ENCODE measurements around the gene SSUH2.
"Not testable (repeated sequence)": the region's sequence is repeated elsewhere in the genome, so short reads cannot be mapped to it uniquely, and the experiment has no call there.

SSUH2 gene

GRCh38 chr3:8644748-8645390 is at the start of gene SSUH2:
Gene SSUH2, minus strand, starts transcription at chr3:8644798. Its CDS starts 40 bp downstream, at chr3:8644758.
- no peaks in the 10 kb centered on the region for H3K9me3 ChIP-seq (ENCODE audit: control insufficient read depth, low read length)
- H3K27me3 ChIP-seq (replicated peaks; ENCODE audit: control insufficient read depth, insufficient read depth, low read length), result peaks cover 68% of the 10 kb centered on the region
- no peaks in the 10 kb centered on the region for H3K36me3 ChIP-seq (ENCODE audit: control insufficient read depth, insufficient read depth, low read length, severe bottlenecking)
- DNase-seq (ENCODE audit: low read depth), result no peak
- H3K4me1 ChIP-seq (ENCODE audit: control insufficient read depth, insufficient read depth, low read length), result no peaks in the 10 kb centered on the region
- no peak within 1 kb of the TSS for H3K9ac ChIP-seq (ENCODE audit: low read length)
- H3K4me3 ChIP-seq (ENCODE audit: low read length), result no peak within 1 kb of the TSS

GRCh38 chr3:8691295-8691694 is 46.7 kb upstream of the SSUH2 start:
- not testable (repeated sequence) for DNase-seq (ENCODE audit: low read depth); H3K9me3 ChIP-seq (ENCODE audit: control insufficient read depth, low read length); H3K27me3 ChIP-seq (replicated peaks; ENCODE audit: control insufficient read depth, insufficient read depth, low read length); H3K36me3 ChIP-seq (ENCODE audit: control insufficient read depth, insufficient read depth, low read length, severe bottlenecking); H3K4me1 ChIP-seq (ENCODE audit: control insufficient read depth, insufficient read depth, low read length); H3K4me3 ChIP-seq (ENCODE audit: low read length); H3K9ac ChIP-seq (ENCODE audit: low read length)

- not testable (repeated sequence) for H3K4me1 ChIP-seq (ENCODE audit: control insufficient read depth, insufficient read depth, low read length); H3K9ac ChIP-seq (ENCODE audit: low read length); H3K27me3 ChIP-seq (replicated peaks; ENCODE audit: control insufficient read depth, insufficient read depth, low read length); DNase-seq (ENCODE audit: low read depth); H3K4me3 ChIP-seq (ENCODE audit: low read length); H3K36me3 ChIP-seq (ENCODE audit: control insufficient read depth, insufficient read depth, low read length, severe bottlenecking); H3K9me3 ChIP-seq (ENCODE audit: control insufficient read depth, low read length)
Observed at GRCh38 chr3:8684992-8685391, 40.4 kb upstream of the SSUH2 start.

GRCh38 chr3:8682850-8683574 is 38.4 kb upstream of the SSUH2 start:
- not testable (repeated sequence) for H3K4me3 ChIP-seq (ENCODE audit: low read length); DNase-seq (ENCODE audit: low read depth); H3K27me3 ChIP-seq (replicated peaks; ENCODE audit: control insufficient read depth, insufficient read depth, low read length); H3K9me3 ChIP-seq (ENCODE audit: control insufficient read depth, low read length); H3K36me3 ChIP-seq (ENCODE audit: control insufficient read depth, insufficient read depth, low read length, severe bottlenecking); H3K4me1 ChIP-seq (ENCODE audit: control insufficient read depth, insufficient read depth, low read length); H3K9ac ChIP-seq (ENCODE audit: low read length)

GRCh38 chr3:8681881-8682538 is 37.4 kb upstream of the SSUH2 start:
- H3K9me3 ChIP-seq (ENCODE audit: control insufficient read depth, low read length); H3K4me3 ChIP-seq (ENCODE audit: low read length); H3K4me1 ChIP-seq (ENCODE audit: control insufficient read depth, insufficient read depth, low read length); H3K27me3 ChIP-seq (replicated peaks; ENCODE audit: control insufficient read depth, insufficient read depth, low read length); DNase-seq (ENCODE audit: low read depth); H3K36me3 ChIP-seq (ENCODE audit: control insufficient read depth, insufficient read depth, low read length, severe bottlenecking); H3K9ac ChIP-seq (ENCODE audit: low read length): not testable (repeated sequence)

- no peaks in the 10 kb centered on the region for H3K36me3 ChIP-seq (ENCODE audit: control insufficient read depth, insufficient read depth, low read length, severe bottlenecking)
- H3K4me1 ChIP-seq (ENCODE audit: control insufficient read depth, insufficient read depth, low read length), result no peaks in the 10 kb centered on the region
- H3K9me3 ChIP-seq (ENCODE audit: control insufficient read depth, low read length), result no peaks in the 10 kb centered on the region
- no peak overlapping the region for H3K9ac ChIP-seq (ENCODE audit: low read length)
- no peak for DNase-seq (ENCODE audit: low read depth)
- H3K27me3 ChIP-seq (replicated peaks; ENCODE audit: control insufficient read depth, insufficient read depth, low read length), result no peaks in the 10 kb centered on the region
- no peak overlapping the region for H3K4me3 ChIP-seq (ENCODE audit: low read length)
Observed at GRCh38 chr3:8681349-8681748, 36.8 kb upstream of the SSUH2 start.

- H3K27me3 ChIP-seq (replicated peaks; ENCODE audit: control insufficient read depth, insufficient read depth, low read length); H3K4me3 ChIP-seq (ENCODE audit: low read length); H3K9ac ChIP-seq (ENCODE audit: low read length); DNase-seq (ENCODE audit: low read depth); H3K9me3 ChIP-seq (ENCODE audit: control insufficient read depth, low read length); H3K36me3 ChIP-seq (ENCODE audit: control insufficient read depth, insufficient read depth, low read length, severe bottlenecking); H3K4me1 ChIP-seq (ENCODE audit: control insufficient read depth, insufficient read depth, low read length): not testable (repeated sequence)
Observed at GRCh38 chr3:8679817-8680553, 35.4 kb upstream of the SSUH2 start.

- DNase-seq (ENCODE audit: low read depth), result no peak
- H3K36me3 ChIP-seq (ENCODE audit: control insufficient read depth, insufficient read depth, low read length, severe bottlenecking), result no peaks in the 10 kb centered on the region
- H3K27me3 ChIP-seq (replicated peaks; ENCODE audit: control insufficient read depth, insufficient read depth, low read length), result peaks cover 3% of the 10 kb centered on the region
- H3K9ac ChIP-seq (ENCODE audit: low read length), result no peak overlapping the region
- no peak overlapping the region for H3K4me3 ChIP-seq (ENCODE audit: low read length)
- no peaks in the 10 kb centered on the region for H3K4me1 ChIP-seq (ENCODE audit: control insufficient read depth, insufficient read depth, low read length)
- H3K9me3 ChIP-seq (ENCODE audit: control insufficient read depth, low read length), result no peaks in the 10 kb centered on the region
Observed at GRCh38 chr3:8678751-8679150, 34.2 kb upstream of the SSUH2 start.

- H3K4me3 ChIP-seq (ENCODE audit: low read length); H3K27me3 ChIP-seq (replicated peaks; ENCODE audit: control insufficient read depth, insufficient read depth, low read length); H3K36me3 ChIP-seq (ENCODE audit: control insufficient read depth, insufficient read depth, low read length, severe bottlenecking); H3K9ac ChIP-seq (ENCODE audit: low read length); H3K4me1 ChIP-seq (ENCODE audit: control insufficient read depth, insufficient read depth, low read length); DNase-seq (ENCODE audit: low read depth); H3K9me3 ChIP-seq (ENCODE audit: control insufficient read depth, low read length): not testable (repeated sequence)
Observed at GRCh38 chr3:8677258-8677657, 32.7 kb upstream of the SSUH2 start.

GRCh38 chr3:8675591-8675990 is 31.0 kb upstream of the SSUH2 start:
- not testable (repeated sequence) for H3K9me3 ChIP-seq (ENCODE audit: control insufficient read depth, low read length); H3K4me1 ChIP-seq (ENCODE audit: control insufficient read depth, insufficient read depth, low read length); H3K36me3 ChIP-seq (ENCODE audit: control insufficient read depth, insufficient read depth, low read length, severe bottlenecking); H3K4me3 ChIP-seq (ENCODE audit: low read length); H3K27me3 ChIP-seq (replicated peaks; ENCODE audit: control insufficient read depth, insufficient read depth, low read length); DNase-seq (ENCODE audit: low read depth); H3K9ac ChIP-seq (ENCODE audit: low read length)

GRCh38 chr3:8673083-8673737 is 28.6 kb upstream of the SSUH2 start:
- no peak for DNase-seq (ENCODE audit: low read depth)
- H3K27me3 ChIP-seq (replicated peaks; ENCODE audit: control insufficient read depth, insufficient read depth, low read length), result peaks cover 9% of the 10 kb centered on the region
- H3K9me3 ChIP-seq (ENCODE audit: control insufficient read depth, low read length), result no peaks in the 10 kb centered on the region
- H3K4me1 ChIP-seq (ENCODE audit: control insufficient read depth, insufficient read depth, low read length), result peaks cover 3% of the 10 kb centered on the region
- H3K36me3 ChIP-seq (ENCODE audit: control insufficient read depth, insufficient read depth, low read length, severe bottlenecking), result no peaks in the 10 kb centered on the region
- no peak overlapping the region for H3K9ac ChIP-seq (ENCODE audit: low read length)
- no peak overlapping the region for H3K4me3 ChIP-seq (ENCODE audit: low read length)

All from adipocyte (in vitro differentiated cells).